SHP77 (cell line): ENCODE data around the gene PLEKHH1.

ENCODE experiments used
- DNase-seq, 2 experiments: peaks; one replicate each; lab custom pipeline; 2025; lab: John Stamatoyannopoulos, UW

The PLEKHH1 gene

GRCh38 chr14:67567654-67568053 is 34.6 kb downstream of the PLEKHH1 start:
- no peak for DNase-seq

GRCh38 chr14:67569011-67569650 is 36.0 kb downstream of the PLEKHH1 start:
- DNase-seq, result no peak

- DNase-seq, result no peak
Measured at GRCh38 chr14:67569651-67570290, 36.7 kb downstream of the PLEKHH1 start.

- no peak for DNase-seq
Measured at GRCh38 chr14:67570453-67570852, 37.4 kb downstream of the PLEKHH1 start.

GRCh38 chr14:67571275-67571990 is 38.3 kb downstream of the PLEKHH1 start:
- DNase-seq, result peak; percentile 34 to 55

- DNase-seq, result no peak
Measured at GRCh38 chr14:67571991-67572323, 38.9 kb downstream of the PLEKHH1 start.

- no peak for DNase-seq
Measured at GRCh38 chr14:67572608-67573007, 39.5 kb downstream of the PLEKHH1 start.

- DNase-seq, result no peak
Measured at GRCh38 chr14:67573228-67574010, 40.3 kb downstream of the PLEKHH1 start.

GRCh38 chr14:67574156-67574555 is 41.1 kb downstream of the PLEKHH1 start:
- no peak for DNase-seq

GRCh38 chr14:67574806-67575205 is 41.7 kb downstream of the PLEKHH1 start:
- DNase-seq, result no peak

- no peak for DNase-seq
Measured at GRCh38 chr14:67575684-67576083, 42.6 kb downstream of the PLEKHH1 start.

- DNase-seq, result no peak
Measured at GRCh38 chr14:67576216-67576955, 43.3 kb downstream of the PLEKHH1 start.

- no peak for DNase-seq
Measured at GRCh38 chr14:67577181-67577808, 44.2 kb downstream of the PLEKHH1 start.

- no peak for DNase-seq
Measured at GRCh38 chr14:67577909-67578749, 45.0 kb downstream of the PLEKHH1 start.

GRCh38 chr14:67579040-67579439 is 46.0 kb downstream of the PLEKHH1 start:
- DNase-seq, result no peak

GRCh38 chr14:67579636-67580035 is 46.5 kb downstream of the PLEKHH1 start:
- no peak for DNase-seq

GRCh38 chr14:67580336-67581171 is 47.5 kb downstream of the PLEKHH1 start:
- DNase-seq, result no peak

GRCh38 chr14:67581643-67582042 is 48.6 kb downstream of the PLEKHH1 start:
- no peak for DNase-seq

- DNase-seq, result no peak
Measured at GRCh38 chr14:67582061-67582460, 49.0 kb downstream of the PLEKHH1 start.
